CD4-positive, alpha-beta T cell treated with Interleukin-15 for 1 hour (primary cell): ENCODE results near the gene CELF4.

Experiments used
- DNase-seq: peaks from one replicate; pipeline ENCODE4 v3.0.0-alpha.2; 2020

Gene CELF4

GRCh38 chr18:37405772-37406171 lies 159.8 kb downstream of the CELF4 start:
- no peak for DNase-seq

- no peak for DNase-seq
Measured at GRCh38 chr18:37405229-37405628, 160.4 kb downstream of the CELF4 start.

GRCh38 chr18:37403788-37404187 lies 161.8 kb downstream of the CELF4 start:
- DNase-seq = no peak

- no peak for DNase-seq
Measured at GRCh38 chr18:37403100-37403781, 162.4 kb downstream of the CELF4 start.

- no peak for DNase-seq
Measured at GRCh38 chr18:37402735-37403099, 162.9 kb downstream of the CELF4 start.

- no peak for DNase-seq
Measured at GRCh38 chr18:37400802-37401201, 164.8 kb downstream of the CELF4 start.

GRCh38 chr18:37398248-37398920 lies 167.2 kb downstream of the CELF4 start:
- no peak for DNase-seq

GRCh38 chr18:37397814-37398213 lies 167.8 kb downstream of the CELF4 start:
- DNase-seq = no peak

- no peak for DNase-seq
Measured at GRCh38 chr18:37396971-37397720, 168.5 kb downstream of the CELF4 start.

- DNase-seq = no peak
Measured at GRCh38 chr18:37395631-37396030, 170.0 kb downstream of the CELF4 start.

GRCh38 chr18:37395138-37395537 lies 170.5 kb downstream of the CELF4 start:
- DNase-seq = no peak

- DNase-seq = no peak
Measured at GRCh38 chr18:37394610-37394965, 171.0 kb downstream of the CELF4 start.

GRCh38 chr18:37393945-37394609 lies 171.5 kb downstream of the CELF4 start:
- DNase-seq = no peak

- no peak for DNase-seq
Measured at GRCh38 chr18:37393221-37393827, 172.3 kb downstream of the CELF4 start.

- no peak for DNase-seq
Measured at GRCh38 chr18:37392648-37393047, 172.9 kb downstream of the CELF4 start.

- DNase-seq = no peak
Measured at GRCh38 chr18:37391698-37392548, 173.7 kb downstream of the CELF4 start.

- no peak for DNase-seq
Measured at GRCh38 chr18:37391156-37391555, 174.4 kb downstream of the CELF4 start.

- DNase-seq = no peak
Measured at GRCh38 chr18:37390687-37391086, 174.9 kb downstream of the CELF4 start.

GRCh38 chr18:37389684-37390368 lies 175.8 kb downstream of the CELF4 start:
- no peak for DNase-seq

GRCh38 chr18:37389041-37389440 lies 176.6 kb downstream of the CELF4 start:
- no peak for DNase-seq

GRCh38 chr18:37388413-37388812 lies 177.2 kb downstream of the CELF4 start:
- DNase-seq = no peak
